ACHN (cell line): Measurements from ENCODE around the gene DNMT3A.

Experiments used
- DNase-seq: peaks from one replicate; pipeline ENCODE4 v3.0.0-alpha.2; 2015
- in situ Hi-C: cut with HindIII; loops from 2 replicates; pipeline ENCODE4 v1.10.0; 2017; ENCODE audit warnings: low sequenced_read_pairs, low pct_ligation_motif_present, low pct_unique_long_range_greater_than_20kb

The DNMT3A gene

DNA sequence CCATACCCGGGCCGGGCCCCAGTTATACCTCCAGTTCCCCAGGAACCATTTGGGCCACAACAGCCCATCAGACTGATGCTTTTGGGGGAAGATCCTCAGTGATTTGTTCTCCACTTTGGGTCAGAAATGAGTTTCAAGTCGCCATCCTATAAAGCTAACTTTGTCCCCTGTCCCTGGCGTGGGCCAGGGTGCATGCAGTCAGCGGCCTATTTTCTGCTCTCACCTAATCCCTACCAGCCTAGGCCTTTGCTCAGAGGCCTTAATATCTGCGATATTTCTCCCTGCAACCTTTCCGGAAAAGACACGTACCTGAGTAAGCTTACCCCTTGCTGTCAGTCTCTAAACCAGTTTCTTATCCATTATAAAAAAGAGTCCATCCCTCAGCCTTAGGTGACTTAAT, 7.2 kb downstream of the DNMT3A start:
- DNase-seq: no peak
- in situ Hi-C loops: no loop called here

DNA sequence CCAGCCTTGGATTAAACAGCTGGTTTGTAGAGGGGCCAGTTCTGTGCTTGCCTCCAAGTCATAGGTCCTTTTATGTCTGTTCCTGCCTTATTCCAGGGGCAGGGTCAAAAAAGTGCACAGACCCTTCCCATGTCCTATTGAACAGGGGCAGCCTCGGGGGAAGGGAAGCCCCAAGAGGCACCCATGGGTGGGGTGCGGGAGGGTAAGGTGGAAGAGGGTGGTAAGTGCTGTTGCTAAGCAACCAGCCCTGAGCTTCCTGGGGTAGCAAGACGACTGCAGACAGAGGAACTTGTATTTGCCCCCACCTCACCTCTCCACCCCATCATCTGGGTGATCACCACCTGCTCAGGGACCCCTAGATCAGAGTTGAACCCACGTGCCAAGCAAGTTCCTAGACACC, 7.7 kb downstream of the DNMT3A start:
- DNase-seq: no peak
- in situ Hi-C loops: no loop called here

DNA sequence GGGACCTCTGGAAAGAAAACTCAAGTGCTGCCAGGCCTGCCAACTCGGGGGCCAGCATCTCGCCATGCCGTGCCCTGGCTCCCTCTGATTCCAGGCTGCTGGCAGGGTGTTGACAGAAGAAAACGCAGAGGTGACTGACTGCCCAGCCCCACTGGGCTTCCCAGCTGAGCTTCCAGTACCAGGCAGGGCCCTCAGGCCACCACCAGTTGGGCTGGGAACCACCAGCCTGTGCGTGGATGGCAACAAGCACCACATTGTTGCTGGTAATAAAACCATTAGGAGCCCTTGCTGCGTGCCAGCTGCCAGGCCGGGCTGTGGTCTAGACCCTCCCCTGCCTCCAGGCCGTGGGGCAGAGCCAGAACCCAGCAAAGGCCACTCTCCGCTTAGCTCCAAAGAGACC, 9.2 kb downstream of the DNMT3A start:
- in situ Hi-C loops: no loop called here
- no peak for DNase-seq

DNA sequence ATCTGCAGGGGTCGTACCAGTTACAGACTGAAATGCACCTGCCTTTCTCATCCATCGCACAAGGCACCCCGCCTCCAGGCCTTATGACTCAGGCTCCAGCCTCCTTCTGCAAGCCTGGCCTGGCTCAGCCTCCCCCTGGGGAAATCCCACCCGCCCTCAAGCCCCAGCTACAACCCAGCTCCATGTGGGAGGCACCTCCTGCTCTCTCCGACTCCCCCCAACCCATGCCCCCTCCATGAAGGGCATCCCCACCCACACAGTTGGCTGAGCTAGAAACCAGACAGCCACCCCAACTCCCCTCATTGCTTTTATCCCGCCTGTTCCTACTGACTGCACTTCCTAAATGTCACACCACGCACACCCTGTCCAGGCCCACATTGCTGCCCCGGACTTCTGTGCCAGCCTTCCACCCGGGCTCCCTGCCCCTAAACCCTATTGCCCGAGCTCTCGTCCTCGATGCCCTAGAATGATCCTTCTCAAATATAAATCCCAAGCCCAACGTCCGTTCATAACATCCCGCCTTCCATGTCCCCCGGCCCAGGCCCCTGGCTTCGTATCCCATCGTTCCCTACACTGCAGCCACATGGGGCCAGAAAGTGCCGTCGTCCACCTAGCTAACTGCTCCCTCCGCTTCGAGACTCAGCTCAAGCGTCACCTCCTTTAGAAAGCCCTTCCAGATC, 9.9 kb downstream of the DNMT3A start:
- in situ Hi-C loops: no loop called here
- no peak for DNase-seq

DNA sequence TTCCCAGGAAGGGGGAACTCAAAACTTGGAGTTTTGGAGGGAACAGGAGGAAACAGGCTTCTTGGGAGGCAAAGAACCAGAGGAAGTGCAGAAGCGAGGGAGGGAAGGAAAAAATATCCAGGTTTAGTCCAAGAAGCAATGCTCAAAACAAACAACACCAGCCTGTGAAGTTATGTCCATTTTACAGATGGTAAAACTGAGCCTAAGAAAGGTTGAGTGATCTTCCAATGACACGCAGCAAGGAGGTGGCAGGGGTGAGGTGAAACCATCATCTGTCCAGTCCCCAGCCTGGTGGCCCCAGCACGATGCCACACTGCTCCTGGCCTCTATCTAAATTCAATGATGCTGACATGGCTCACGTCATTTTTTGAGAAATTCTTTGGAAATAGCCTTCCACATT, 10.8 kb downstream of the DNMT3A start:
- in situ Hi-C loops: no loop called here

DNA sequence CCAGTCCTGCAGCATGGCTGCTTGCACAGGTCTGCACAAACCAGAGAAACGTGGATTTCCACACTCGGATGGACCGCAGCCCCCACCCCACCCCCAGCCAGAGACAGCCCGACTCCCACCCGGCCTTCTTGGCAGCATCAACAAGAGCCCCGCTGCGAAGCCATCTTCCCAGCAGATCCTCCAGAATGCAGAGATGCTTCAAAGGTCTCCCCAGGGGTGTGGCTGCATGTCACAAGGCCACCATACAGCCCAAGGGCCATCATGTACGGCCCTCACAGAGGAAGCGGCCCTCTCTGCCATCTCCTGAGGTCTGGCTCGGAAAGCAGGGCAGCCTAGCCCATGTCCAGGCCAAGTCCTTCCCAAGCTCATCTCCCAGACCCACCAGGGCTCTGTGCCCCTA, 11.5 kb downstream of the DNMT3A start:
- in situ Hi-C loops: no loop called here
- DNase-seq: no peak

More for the DNA sequence above, 10.8 kb downstream of the DNMT3A start:
- no peak for DNase-seq

DNA sequence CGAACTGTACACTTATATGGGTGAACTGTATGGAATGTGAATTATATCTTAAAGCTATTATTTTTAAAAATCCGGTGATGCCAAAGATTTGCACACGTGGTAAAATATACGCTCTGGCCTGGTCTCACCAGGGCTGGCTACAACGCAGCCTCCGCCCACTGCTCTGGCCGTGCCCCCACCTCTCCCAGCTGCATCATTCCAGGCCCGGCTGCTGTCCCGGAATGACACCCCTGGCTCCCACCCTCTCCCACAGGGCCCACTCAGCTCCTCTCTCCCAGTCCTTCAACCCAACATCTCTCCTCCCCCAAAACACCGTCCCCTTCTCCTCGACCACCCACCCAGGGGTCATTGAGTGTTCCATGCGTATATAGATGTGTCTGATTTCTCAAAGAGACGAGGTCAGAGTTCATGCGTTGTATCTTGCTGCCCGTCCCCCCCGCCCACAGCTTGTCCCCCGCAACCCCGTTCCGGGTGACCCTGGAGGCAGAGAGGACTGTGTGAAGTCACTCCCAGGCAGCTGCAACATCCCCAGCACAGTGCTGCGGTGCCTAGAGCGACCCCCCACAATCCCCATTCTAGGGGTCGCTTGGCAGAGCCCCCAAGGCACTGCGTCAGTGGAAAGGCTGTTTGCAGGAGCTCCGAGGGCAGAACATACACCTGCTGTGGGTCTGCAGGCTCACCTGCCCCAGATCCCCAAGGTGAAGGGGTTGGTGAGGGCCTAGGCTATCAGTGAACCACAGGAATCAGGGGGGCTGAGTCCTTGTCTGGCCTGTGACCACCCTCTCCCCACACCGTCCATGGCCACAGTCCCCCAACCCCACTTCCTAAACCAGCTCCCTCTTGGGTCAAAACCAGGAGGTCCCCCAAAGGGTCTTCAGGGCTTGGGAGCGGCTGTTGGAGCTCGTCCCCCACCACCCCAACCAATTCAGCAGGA, 13.3 kb downstream of the DNMT3A start:
- in situ Hi-C loops: no loop called here
- DNase-seq: no peak

DNA sequence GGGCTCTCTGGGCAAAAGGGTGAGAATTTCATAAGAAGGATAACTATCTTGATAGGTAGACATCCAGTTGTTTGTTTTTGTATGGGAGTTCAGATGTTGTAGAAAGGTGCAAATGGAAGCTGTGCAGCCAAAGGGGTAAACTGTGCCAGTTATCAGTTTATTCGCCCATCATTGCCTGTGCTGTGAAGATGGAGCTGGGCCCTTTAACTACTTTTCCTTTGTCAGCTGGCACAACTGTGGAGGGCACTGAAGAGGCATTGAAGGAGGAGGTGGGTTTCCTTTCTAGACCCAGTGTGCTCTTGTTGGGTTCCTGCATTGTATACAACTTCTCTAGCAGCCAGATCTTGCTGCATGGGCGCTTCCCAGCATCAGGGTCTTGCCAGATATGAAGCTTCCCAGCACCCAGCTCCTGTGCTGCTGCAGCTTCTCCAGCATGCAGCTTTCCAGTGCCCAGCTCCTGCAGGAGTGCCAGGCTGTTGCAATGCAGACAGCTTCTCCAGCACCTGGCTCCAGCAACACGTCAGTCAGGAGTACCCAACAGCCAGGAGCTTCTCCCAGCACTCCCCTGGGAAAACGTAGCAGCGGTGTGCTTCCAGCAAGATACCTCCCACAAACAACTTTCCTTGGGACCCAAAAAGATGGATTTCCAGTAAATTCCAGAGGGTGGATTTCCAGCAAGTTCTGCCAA, 15.3 kb downstream of the DNMT3A start:
- no peak for DNase-seq
- in situ Hi-C loops: no loop called here

DNA sequence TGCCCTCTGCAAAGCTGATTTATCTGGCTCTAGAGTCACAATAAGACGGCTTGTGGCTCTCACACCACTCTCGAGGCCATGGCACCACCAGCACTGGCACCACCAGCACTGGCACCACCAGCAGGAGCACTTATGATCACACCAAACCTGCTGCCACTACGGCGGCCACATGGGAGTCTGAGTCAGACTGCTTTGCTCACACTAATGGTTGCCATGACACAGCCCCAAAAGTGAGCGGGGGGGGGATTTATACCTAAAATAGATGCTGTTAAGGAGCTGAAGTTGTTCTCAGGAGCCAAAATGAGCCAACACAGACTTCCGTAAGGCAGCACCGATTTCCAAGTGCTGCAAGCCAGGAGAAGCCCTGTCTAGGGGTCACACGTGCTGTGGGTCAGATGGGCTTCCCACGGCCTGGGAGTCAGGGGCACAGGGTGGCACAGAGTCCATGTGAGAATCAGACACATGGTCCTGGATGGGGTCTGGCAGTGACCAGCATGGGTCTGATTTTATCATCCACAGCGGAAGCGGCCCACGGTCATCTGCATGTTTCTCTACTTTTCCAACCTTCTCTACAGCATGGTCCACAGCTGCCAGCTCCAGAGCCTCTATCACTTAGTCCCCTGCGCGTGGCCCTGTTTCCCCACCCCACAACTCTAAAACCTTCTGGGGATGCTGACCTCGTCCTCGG, 16.7 kb downstream of the DNMT3A start:
- no peak for DNase-seq
- in situ Hi-C loops: no loop called here

DNA sequence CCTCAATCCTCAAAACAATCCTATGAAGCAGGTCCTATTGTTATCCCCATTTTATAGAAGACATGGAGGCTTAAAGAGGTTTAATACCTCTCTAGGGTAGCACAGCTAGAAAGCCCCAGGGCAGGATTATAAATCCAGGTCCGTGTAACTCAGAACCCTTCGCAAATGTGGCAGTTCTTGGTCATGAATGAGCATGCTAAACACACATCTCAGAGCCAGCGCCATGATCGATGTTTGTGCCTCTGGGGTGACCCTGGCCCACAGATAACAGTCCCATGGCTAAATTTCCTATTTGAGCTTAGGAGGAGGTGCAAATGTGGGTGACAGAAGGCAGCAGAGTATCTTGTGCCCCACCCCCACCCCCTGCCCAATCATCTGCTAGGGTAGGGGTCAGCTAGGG, 17.5 kb downstream of the DNMT3A start:
- in situ Hi-C loops: no loop called here
- no peak for DNase-seq

DNA sequence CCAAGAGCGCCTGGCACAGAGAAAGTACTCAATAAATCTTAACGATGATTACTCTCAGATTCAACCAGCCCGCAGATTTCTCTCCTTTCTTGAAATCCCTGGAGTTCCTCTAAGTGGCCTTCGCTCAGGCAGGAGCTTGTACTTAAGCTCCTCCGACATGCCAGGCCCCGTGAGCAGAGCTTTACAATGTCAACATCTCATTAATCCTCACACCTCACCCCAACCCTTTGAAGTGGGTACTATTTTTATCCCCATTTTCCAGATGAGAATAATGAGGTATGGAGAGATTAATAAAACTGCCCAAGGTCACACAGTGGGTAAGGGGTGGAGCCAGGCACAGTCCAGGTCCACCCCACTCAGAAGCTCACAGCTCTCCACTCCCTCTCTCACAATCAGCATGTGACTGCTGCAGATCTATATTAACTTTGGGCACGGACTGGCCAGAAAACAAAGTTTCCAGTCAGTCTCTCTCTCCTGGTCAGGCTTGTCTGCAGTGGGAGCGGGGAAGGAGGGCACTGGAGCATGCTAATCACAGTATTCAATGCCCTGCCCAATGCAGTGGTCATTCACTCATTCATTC, 18.0 kb downstream of the DNMT3A start:
- DNase-seq: no peak
- in situ Hi-C loops: no loop called here

DNA sequence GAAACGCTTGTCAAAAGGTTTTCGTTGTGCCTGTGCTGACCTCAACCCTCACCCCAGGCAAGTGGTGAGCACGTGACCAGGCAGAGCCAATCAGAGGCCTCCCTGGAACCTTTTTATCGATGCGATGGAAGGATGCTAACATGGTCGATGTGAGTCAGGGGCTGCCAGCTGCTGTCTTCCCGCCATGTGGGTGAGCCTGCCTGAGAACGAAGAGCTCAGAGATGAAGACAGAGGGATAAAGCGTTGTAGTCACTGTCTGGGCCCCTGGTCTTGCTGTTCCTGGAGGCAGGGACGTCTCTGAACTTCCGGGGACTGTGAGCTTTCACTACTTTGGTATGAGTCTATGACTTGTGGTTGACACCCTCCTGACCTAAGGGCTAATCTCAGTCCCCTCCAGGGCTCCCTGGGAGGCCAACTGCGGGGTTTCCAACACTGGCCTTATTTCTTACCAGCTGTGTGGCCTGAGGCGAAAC, 18.6 kb downstream of the DNMT3A start:
- in situ Hi-C loops: no loop called here
- DNase-seq: no peak

DNA sequence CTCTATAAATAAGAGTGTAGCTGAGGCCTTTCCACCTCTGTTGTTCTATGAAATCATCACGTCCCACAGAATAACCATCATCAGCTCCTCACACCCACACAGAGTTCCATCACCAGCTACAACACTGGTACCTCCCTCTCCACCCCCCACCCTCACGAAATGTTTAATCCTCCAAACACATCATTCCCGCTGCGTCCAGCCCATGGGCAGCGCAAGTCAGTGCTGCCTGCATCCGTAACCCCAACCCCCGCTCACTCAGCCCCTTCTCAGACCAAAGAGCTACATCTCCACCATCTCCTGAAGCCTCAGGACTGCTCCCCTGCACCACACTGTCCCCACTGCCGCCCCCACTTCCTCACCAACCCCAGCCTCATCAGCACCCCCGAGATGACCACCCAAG, 19.4 kb downstream of the DNMT3A start:
- DNase-seq: no peak
- in situ Hi-C loops: no loop called here

DNA sequence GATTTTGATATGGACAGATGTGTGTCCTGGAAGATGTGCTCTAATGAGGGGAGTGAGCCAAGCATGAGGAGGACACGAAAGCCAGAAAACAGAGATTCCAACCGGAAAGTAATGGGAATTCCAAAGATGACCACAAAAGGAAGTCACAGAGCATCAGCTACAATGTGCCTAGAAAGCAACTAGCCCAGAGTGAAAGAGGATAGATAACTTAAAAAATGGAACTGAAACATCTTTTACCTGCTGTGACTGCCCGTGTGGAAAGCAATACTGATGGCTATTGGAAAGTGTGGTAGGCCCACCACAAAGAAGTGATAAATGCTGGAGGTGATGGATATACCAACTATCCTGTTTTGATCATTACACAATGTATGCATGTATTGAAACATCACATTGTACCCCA, 21.6 kb downstream of the DNMT3A start:
- in situ Hi-C loops: no loop called here
- DNase-seq: no peak

DNA sequence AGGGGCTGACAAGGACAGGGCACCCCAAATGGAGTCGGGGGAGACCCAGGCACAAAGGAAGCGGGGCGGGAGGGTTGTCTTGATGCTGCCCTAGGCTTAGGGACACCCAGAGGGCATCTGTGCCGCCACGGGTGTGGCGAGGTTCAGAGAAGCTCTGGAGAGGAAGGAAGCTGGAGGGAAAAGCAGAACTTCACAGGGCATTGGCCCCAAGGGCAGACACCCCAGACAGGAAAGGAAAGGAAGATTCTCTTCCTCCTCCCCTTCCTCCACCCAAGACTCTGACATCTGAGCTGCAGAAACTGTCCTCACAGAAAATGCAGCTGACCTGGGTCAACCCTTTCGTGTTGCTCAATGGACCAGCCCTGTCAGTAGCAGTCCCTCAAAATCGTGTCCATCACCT, 25.6 kb downstream of the DNMT3A start:
- in situ Hi-C loops: no loop called here
- DNase-seq: no peak

DNA sequence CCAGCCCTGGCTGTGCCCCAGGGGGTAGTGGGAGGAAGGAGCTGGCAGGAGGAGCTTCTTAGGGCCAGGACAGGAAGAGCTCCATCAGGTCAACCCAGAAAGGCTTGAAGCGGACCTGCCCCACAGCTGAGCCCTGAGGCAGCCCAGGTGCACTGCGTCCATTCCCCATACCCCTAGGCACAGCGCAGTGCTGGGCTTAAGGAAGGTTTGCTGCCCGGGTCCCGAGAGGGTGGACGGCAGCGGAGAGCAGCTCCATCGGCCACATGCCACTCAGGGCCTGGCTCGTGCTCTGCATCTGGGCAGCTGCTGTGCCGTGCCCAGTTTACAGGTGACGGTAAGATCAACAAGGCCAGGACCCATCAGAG, 26.4 kb downstream of the DNMT3A start:
- DNase-seq: no peak
- in situ Hi-C loops: no loop called here

DNA sequence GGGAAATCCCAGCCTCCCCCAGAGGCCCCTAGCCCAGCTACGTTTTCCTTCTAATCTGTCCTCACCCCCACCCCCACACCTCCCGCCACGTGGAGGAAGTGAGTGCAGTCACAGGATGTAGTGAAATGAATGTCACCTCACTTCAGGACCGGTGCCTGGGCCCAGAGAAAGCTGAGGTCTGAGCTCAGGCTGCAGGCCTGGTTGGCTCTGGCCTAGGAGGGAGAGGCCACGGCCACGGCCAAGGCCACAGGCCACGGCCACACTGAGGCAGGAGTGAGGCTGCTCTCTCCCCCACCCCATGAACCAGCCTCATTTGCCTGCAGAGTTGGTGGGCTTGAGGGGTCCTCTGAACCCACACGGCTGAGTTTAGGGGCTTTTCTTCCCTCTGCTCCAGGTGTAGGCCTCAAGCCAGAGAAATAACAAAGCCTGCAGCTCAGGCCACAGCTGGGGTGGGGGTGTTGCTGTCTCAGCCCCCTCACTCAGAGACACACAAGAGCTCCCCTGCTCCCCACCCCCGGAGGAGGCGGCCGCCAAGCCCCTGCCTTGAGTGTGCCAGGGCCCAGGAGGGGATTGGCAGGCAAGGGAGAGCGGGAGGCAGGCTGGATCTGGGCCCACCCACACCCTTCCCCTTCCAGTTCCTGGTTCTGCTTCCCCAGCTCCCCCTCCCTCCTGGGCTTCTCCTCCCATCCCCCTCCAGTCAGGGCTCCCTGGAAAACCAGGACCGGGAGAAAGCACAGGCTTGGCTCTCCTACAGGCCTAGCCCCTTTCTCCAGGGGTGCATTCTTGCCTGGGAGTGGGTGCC, 27.0 kb downstream of the DNMT3A start:
- DNase-seq: no peak
- in situ Hi-C loops: no loop called here
